Left ventricle myocardium superior (tissue), 1 donor: ENCODE results near the gene LRBA. TPM values are rescaled to one million over a fixed set of nuclear protein-coding genes. Genes with fewer than 3 reads are reported as not detected.

Experiments
- total RNA-seq: library from RNA; stranded (reverse); fragmentation: NEBNext Ultra II Directional; extraction: Animal tissue kit (Norgen Biotek cat#: 25700); gene quantifications from one replicate; pipeline ENCODE4 v1.2.1, GENCODE V29; 2021
- donor health status: DM: no; HTN: yes; CAD: no; lungs with severe emphysema.

LRBA gene
- total RNA-seq, 1 donor from 2014 or later, result 21.4 TPM

Other genes starting within 250 kb of the LRBA start
- 940 TPM for gene RPS3A, start 84.3 kb upstream of the LRBA start, total RNA-seq